Lower leg skin (tissue), 4 donors: ENCODE results near the gene ESYT3. TPM values are rescaled to one million over a fixed set of nuclear protein-coding genes. Genes with fewer than 3 reads are reported as not detected.

Experiments
- DNase-seq, 2 donors: peaks; one replicate each; pipeline ENCODE4 v3.0.0-alpha.2; 2019; ENCODE audit warnings: low spot score in 2 of 2
- H3K4me3 ChIP-seq: fragments of 200-600 bp; sonication (generic); 2 replicates; pipeline ENCODE4 v1.5.1; 2017; ENCODE audit warnings: mild to moderate bottlenecking, low read depth; ENCODE audit not compliant: poor library complexity, severe bottlenecking
- POLR2A ChIP-seq, 2 donors: fragments of 450-650 bp; IDR thresholded peaks; one replicate each; pipeline ENCODE4 v1.6.1; 2016 to 2017; ENCODE audit warnings: antibody characterized with exemption in 2 of 2, mild to moderate bottlenecking in 1 of 2, moderate library complexity in 1 of 2
- WGBS, 2 donors: methylation state at CpG; one replicate each; pipeline ENCODE4 v1.1.5; 2018; 5-methylcytosine and 5-hydroxymethylcytosine counted together
- intact Hi-C: fragments of 100-400 bp; cut with DNase I; formaldehyde crosslinking; loops from one replicate; pipeline ENCODE4 v1.15.0; 2023; ENCODE audit warnings: low total_unique reads
- total RNA-seq, 4 donors: library from RNA; depleted of rRNA; stranded (reverse); fragments of >200 nt; gene quantifications; one replicate each; pipeline ENCODE4 v1.1.0, GENCODE V29; 2016
- TF ChIP-seq, protein P1 (sequence below), 3 donors: fragments of 450-650 bp; IDR thresholded peaks; one replicate each; pipeline ENCODE4 v1.5.1; 2016; ENCODE audit warnings: antibody characterized with exemption in 3 of 3, mild to moderate bottlenecking in 3 of 3, moderate library complexity in 2 of 3

Gene ESYT3
- total RNA-seq, 4 donors from 2014 or later = 44.5 to 59.5 (median 47.1) TPM

DNA sequence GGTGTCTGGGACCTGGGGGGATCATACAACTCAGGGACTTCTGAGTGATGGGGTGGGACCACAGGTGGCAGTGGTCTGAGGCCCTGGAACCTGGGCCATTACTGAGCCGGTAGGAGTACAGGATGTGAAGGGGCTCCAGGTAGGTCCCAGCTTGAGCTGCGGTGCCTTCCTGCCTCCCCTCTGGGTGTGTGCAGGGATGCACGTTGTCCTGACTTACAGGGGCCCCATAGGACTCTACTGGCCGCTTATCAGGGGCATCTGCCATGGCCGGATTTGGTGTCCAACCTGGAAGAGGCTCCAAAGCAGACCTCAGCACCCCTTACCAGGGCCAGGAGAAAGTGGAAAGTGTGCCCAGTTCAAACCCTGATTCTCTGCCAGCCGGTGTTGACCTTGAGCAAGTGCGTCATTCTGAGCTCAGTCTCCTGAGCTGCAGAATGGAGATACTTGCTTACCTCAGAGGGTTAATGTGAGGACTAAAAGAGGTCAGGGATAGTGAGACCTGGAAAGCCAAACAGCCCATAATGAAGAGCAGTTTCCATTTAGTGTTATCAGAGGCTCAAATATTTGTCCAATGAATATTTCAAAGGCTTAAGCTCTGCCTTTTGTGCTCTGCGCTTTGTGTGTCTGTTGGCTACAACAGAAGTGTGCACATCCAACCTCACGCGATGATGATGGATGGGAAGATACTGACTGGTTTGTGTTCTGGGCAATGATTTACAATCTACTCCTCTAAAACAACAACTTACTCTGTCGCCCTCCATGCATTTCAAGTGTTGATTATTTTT is 35.4 kb upstream of the ESYT3 start:
- TF ChIP-seq, protein P1, sequence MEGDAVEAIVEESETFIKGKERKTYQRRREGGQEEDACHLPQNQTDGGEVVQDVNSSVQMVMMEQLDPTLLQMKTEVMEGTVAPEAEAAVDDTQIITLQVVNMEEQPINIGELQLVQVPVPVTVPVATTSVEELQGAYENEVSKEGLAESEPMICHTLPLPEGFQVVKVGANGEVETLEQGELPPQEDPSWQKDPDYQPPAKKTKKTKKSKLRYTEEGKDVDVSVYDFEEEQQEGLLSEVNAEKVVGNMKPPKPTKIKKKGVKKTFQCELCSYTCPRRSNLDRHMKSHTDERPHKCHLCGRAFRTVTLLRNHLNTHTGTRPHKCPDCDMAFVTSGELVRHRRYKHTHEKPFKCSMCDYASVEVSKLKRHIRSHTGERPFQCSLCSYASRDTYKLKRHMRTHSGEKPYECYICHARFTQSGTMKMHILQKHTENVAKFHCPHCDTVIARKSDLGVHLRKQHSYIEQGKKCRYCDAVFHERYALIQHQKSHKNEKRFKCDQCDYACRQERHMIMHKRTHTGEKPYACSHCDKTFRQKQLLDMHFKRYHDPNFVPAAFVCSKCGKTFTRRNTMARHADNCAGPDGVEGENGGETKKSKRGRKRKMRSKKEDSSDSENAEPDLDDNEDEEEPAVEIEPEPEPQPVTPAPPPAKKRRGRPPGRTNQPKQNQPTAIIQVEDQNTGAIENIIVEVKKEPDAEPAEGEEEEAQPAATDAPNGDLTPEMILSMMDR (IDR thresholded peaks at IDR 0.05) = no peak
- no peak for TF ChIP-seq POLR2A (IDR thresholded peaks at IDR 0.05)
- no peak overlapping the region for H3K4me3 ChIP-seq
- intact Hi-C loops = no loop called here
- WGBS, 2 donors = 87 to 88% methylated on average over 11 of the region's 11 CpGs
- DNase-seq = peak in 1 of 2 donors; percentile 79

DNA sequence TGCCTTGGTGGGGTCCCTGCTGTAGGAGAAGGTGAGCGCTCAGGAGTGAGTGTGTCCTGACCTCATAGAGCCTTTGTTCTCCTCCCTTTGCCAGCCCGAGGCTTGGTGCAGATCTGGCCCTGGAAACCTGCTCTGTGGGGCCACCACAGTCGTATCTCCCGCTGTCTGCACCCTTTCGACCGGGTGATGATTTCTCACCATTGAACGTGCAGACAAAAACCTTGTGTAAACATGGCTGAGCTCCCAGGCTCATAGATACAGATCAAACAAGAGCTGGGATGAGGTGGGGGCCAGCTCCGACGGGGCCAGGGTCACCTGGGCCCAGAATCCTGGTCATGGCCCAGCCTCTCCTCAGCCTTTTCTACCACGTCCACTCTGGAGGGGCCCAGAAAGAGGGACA is 34.6 kb upstream of the ESYT3 start:
- H3K4me3 ChIP-seq = no peak overlapping the region
- DNase-seq = peak in 1 of 2 donors; percentile 65
- TF ChIP-seq, protein P1 (IDR thresholded peaks at IDR 0.05) = no peak
- no peak for TF ChIP-seq POLR2A (IDR thresholded peaks at IDR 0.05)
- intact Hi-C loops = no loop called here
- WGBS, 2 donors = 79 to 85% methylated on average over 10 of the region's 10 CpGs

DNA sequence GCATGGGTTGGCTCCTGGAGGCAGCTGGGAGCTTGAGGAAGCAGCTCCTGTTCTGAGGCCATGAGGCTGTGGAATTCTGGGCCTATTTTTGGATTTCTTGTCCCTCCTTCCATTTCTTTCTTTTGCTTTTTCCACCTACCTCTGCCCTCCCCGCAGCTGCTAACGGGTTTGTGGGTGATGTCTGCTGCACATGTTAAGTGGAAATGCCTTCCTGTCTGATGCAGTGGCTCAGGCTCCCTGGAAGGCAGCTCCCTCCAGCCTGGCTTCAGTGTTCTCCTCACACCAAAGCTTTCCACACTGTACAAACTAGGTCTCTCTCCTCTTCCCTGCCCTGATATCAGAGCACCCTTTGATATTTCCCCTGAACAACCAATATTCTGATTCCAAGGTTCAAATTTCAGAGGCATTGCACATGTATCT is 33.8 kb upstream of the ESYT3 start:
- TF ChIP-seq POLR2A (IDR thresholded peaks at IDR 0.05) = no peak
- TF ChIP-seq, protein P1 (IDR thresholded peaks at IDR 0.05) = no peak
- no peak overlapping the region for H3K4me3 ChIP-seq
- DNase-seq = peak in 1 of 2 donors; percentile 40
- intact Hi-C loops = no loop called here
- 43 to 67% methylated on average over 2 of the region's 2 CpGs for WGBS, 2 donors

DNA sequence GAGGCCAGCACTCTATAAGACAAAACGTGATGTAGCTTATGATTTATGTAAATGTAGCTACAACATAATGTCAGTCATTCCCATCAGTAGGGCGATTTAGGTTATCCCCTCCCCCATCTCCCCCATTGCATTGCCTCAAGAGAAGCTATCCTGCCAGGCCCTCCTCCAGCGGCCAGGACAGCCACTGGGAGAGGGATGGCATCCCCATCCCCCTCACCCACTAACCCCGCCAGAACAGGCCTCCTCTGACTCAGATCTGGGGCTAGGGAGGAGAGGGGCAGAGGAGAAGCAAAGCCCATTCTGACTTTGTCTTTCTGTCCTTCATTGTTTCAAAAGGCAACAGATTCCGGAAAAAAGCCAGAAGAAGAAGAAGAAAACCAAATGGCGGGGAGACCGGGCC is 32.6 kb upstream of the ESYT3 start:
- H3K4me3 ChIP-seq = no peak overlapping the region
- intact Hi-C loops = no loop called here
- WGBS, 2 donors = 88 to 89% methylated on average over 7 of the region's 7 CpGs

DNA sequence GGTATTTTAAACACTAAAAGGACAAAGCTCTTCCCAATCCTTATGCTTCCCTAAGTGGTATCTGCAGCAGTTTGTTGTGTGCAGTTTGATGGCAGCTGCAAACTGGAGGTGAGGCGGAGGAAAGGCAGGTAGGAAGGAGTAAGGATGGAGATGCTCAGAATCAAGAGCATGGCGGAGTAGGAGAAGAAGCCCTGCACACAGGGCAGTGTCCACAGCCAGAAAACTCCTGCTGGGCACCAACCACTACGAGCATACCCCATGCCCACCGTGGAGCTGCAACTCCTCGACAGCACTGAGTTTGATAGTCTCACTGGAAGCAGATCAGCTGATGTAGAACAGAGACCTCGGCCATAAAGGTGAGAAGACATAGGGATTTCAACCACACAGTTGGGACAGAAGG is 30.3 kb upstream of the ESYT3 start:
- peak in 1 of 2 donors; percentile 49 for DNase-seq
- TF ChIP-seq, protein P1 (IDR thresholded peaks at IDR 0.05) = no peak
- TF ChIP-seq POLR2A (IDR thresholded peaks at IDR 0.05) = no peak
- intact Hi-C loops = no loop called here
- H3K4me3 ChIP-seq = no peak overlapping the region
- 98% methylated on average over 6 of the region's 6 CpGs for WGBS, 2 donors

More for the DNA sequence above, 32.6 kb upstream of the ESYT3 start:
- TF ChIP-seq, protein P1 (IDR thresholded peaks at IDR 0.05) = no peak
- TF ChIP-seq POLR2A (IDR thresholded peaks at IDR 0.05) = no peak
- no peak for DNase-seq
